Thyroid gland (tissue), 4 donors: ENCODE data around the gene SH2D6. TPM values are rescaled to one million over a fixed set of nuclear protein-coding genes. Genes with fewer than 3 reads are reported as not detected.

Source experiments
- DNase-seq, 2 donors: peaks; one replicate each; pipeline ENCODE4 v3.0.0-alpha.2; 2019
- H3K27ac ChIP-seq, 3 donors: fragments of 200-600 bp; sonication (generic); 1 replicate in 2 of 3; 2 replicates in 1 of 3; pipeline ENCODE4 v1.5.1; 2016 to 2019; ENCODE audit warnings: mild to moderate bottlenecking in 1 of 3, moderate library complexity in 1 of 3
- H3K27me3 ChIP-seq: fragments of 200-600 bp; sonication (generic); one replicate; pipeline ENCODE4 v1.5.1; 2019
- H3K36me3 ChIP-seq, 2 donors: fragments of 200-600 bp; sonication (generic); one replicate each; pipeline ENCODE4 v1.5.1; 2016 to 2019
- H3K4me1 ChIP-seq, 2 donors: fragments of 200-600 bp; sonication (generic); one replicate each; pipeline ENCODE4 v1.5.1; 2017 to 2019
- H3K4me3 ChIP-seq, 3 donors: fragments of 200-600 bp; sonication (generic); replicated peaks in 1 of 3; 1 replicate in 2 of 3; 2 replicates in 1 of 3; pipeline ENCODE4 v1.5.1; 2016; ENCODE audit warnings: mild to moderate bottlenecking in 1 of 3
- H3K9me3 ChIP-seq: fragments of 200-600 bp; sonication (generic); one replicate; pipeline ENCODE4 v1.5.1; 2017
- POLR2A ChIP-seq, 2 donors: fragments of 450-650 bp; IDR thresholded peaks; one replicate each; pipeline ENCODE4 v1.6.1; 2017; ENCODE audit warnings: antibody characterized with exemption in 2 of 2, mild to moderate bottlenecking in 2 of 2, moderate library complexity in 1 of 2
- WGBS, 2 donors: methylation state at CpG; one replicate each; pipeline ENCODE4 v1.1.5; 2017; 5-methylcytosine and 5-hydroxymethylcytosine counted together
- intact Hi-C: fragments of 100-400 bp; cut with DNase I; formaldehyde crosslinking; loops from one replicate; pipeline ENCODE4 v1.15.1; 2023
- total RNA-seq, 4 donors: library from RNA; depleted of rRNA; stranded (reverse); fragments of >200 nt; gene quantifications; one replicate each; pipeline ENCODE4 v1.2.3, GENCODE V29; 2016
- TF ChIP-seq, protein P1 (sequence below), 6 experiments: fragments of 200-600 bp in 3 of 6; fragments of 450-650 bp in 3 of 6; sonication (generic) in 3 of 6; IDR thresholded peaks; one replicate each; pipeline ENCODE4 v1.5.1; 2016 to 2019; ENCODE audit warnings: antibody characterized with exemption in 6 of 6, mild to moderate bottlenecking in 2 of 6, inconsistent platforms in 1 of 6, moderate library complexity in 1 of 6

SH2D6 gene
- total RNA-seq, result 1 to 10 TPM; 1.6 to 9.0 (median 4.1) TPM

DNA sequence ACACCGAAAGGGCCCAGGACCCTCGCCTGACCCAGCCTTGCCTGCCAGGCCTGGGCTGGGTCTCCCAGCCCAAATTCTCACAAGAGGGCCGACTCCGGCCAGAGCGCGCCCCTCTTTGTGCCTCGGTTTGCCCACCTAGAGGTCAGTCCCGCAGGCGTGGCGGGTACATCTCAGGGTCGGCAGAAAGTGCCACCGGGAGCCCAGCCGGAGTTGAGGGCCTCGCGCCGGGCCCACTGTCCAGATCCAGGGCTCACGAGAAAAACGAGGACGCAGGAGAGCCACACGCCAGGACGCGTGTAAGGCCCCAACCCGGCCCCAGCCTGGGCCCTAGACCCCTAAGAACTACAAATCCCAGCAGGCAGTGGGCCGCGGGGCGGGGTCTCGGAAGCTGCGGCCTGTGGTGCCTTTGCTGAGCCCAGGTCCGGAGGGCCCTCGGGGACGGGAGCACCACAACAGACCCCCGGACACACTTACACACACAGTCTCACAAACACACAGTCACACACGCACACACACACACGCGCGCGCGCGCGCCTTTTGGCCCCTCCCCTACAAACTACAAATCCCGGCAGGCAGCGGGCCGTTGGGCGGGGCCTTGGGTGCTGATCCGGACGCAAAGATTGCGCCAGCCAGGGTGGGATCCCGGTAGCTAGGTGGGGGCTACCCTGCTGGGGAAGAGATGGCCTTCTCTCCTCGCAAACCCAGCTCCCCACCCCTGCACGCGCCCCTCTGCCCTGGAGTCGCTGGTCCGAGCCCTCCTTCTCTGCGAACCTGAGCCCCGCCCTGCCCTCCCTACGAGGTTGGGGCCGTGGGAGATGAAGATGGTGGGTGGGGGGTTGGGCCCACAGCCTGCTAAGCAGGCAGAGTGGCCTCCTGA lies at the start of gene SH2D6:
Gene SH2D6, plus strand, starts transcription at position 583 of the 877 bp plus-strand sequence. CDS start 10,752 bp downstream, outside the sequence.
- Histone ChIP-seq H3K27me3 (no peaks in the 10 kb centered on the region), H3K4me3 (peak within 1 kb of the TSS; percentile 40 to 53 (median 51)), H3K27ac (peak within 1 kb of the TSS; percentile 97 to 98 (median 98)), H3K4me1 (peaks cover 70 to 75% of the 10 kb centered on the region in 2 donors), H3K9me3 (no peaks in the 10 kb centered on the region), H3K36me3 (no peaks in the 10 kb centered on the region)
- TF ChIP-seq POLR2A (IDR thresholded peaks at IDR 0.05), result peak in 1 of 2 donors; percentile 74
- TF ChIP-seq, protein P1, sequence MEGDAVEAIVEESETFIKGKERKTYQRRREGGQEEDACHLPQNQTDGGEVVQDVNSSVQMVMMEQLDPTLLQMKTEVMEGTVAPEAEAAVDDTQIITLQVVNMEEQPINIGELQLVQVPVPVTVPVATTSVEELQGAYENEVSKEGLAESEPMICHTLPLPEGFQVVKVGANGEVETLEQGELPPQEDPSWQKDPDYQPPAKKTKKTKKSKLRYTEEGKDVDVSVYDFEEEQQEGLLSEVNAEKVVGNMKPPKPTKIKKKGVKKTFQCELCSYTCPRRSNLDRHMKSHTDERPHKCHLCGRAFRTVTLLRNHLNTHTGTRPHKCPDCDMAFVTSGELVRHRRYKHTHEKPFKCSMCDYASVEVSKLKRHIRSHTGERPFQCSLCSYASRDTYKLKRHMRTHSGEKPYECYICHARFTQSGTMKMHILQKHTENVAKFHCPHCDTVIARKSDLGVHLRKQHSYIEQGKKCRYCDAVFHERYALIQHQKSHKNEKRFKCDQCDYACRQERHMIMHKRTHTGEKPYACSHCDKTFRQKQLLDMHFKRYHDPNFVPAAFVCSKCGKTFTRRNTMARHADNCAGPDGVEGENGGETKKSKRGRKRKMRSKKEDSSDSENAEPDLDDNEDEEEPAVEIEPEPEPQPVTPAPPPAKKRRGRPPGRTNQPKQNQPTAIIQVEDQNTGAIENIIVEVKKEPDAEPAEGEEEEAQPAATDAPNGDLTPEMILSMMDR (IDR thresholded peaks at IDR 0.05), result no peak
- 21 to 46% methylated on average over 17 to 32 of the region's 57 CpGs for WGBS, 2 donors
- DNase-seq, result peak; percentile 83 to 85
- intact Hi-C loops, result loop anchor here (10.0 kb wide), 1 partner anchor 64 kb away; the partner anchor contains the start of genes ELMOD3 and RETSAT

GRCh38 chr2:85368921-85369320 lies 49.6 kb upstream of the SH2D6 start:
- intact Hi-C loops, result no loop called here
- no peak for DNase-seq
- H3K36me3 ChIP-seq, result peaks cover 3 to 5% of the 10 kb centered on the region in 2 donors
- H3K27me3 ChIP-seq, result no peaks in the 10 kb centered on the region
- H3K9me3 ChIP-seq, result no peaks in the 10 kb centered on the region
- H3K27ac ChIP-seq, result no peak overlapping the region
- no peaks in the 10 kb centered on the region for H3K4me1 ChIP-seq
- no peak for TF ChIP-seq POLR2A (IDR thresholded peaks at IDR 0.05)
- TF ChIP-seq, protein P1 (IDR thresholded peaks at IDR 0.05), result no peak
- H3K4me3 ChIP-seq, result no peak overlapping the region

- peaks cover 3 to 5% of the 10 kb centered on the region in 2 donors for H3K36me3 ChIP-seq
These were observed 49.0 kb upstream of the SH2D6 start for GRCh38 chr2:85369500-85369899.

DNA sequence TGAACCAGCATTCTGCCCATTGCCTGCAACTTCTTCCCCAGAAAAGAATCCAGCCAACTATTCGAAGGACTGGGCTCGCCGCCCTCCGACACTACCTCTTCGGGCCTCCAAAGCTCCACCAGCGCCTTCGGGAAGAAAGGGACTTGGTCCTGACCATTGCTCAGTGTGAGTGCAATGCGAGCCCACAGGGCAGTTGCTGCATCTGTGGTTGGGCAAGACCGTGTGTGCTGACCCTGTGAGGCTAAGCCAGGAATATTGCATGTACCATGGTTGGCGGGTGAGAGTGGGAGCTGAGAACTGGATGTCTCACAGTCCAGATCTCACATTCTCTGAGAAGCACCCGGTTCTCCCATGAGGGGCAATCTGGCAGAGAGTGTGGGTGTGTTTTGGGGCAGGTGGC lies 47.5 kb upstream of the SH2D6 start:
- Histone ChIP-seq H3K4me1 (no peaks in the 10 kb centered on the region), H3K4me3 (no peak overlapping the region), H3K27ac (no peak overlapping the region), H3K9me3 (no peaks in the 10 kb centered on the region), H3K36me3 (peaks cover 3 to 5% of the 10 kb centered on the region in 2 donors), H3K27me3 (no peaks in the 10 kb centered on the region)
- 97 to 99% methylated on average over 10 to 11 of the region's 11 CpGs for WGBS, 2 donors
- no peak for DNase-seq
- TF ChIP-seq POLR2A (IDR thresholded peaks at IDR 0.05), result no peak
- TF ChIP-seq, protein P1 (IDR thresholded peaks at IDR 0.05), result no peak
- intact Hi-C loops, result no loop called here

More at GRCh38 chr2:85369500-85369899, 49.0 kb upstream of the SH2D6 start:
- Histone ChIP-seq H3K27ac (no peak overlapping the region), H3K4me3 (no peak overlapping the region), H3K27me3 (no peaks in the 10 kb centered on the region), H3K9me3 (no peaks in the 10 kb centered on the region), H3K4me1 (no peaks in the 10 kb centered on the region)
- intact Hi-C loops, result no loop called here
- WGBS, 2 donors, result 75 to 80% methylated on average over 5 of the region's 5 CpGs
- no peak for TF ChIP-seq POLR2A (IDR thresholded peaks at IDR 0.05)
- TF ChIP-seq, protein P1 (IDR thresholded peaks at IDR 0.05), result no peak
- DNase-seq, result no peak
